Stimulated activated CD8-positive, alpha-beta memory T cell treated with anti-CD3 and anti-CD28 coated beads, Interleukin-15, amount 100 ng/mL, for 1 hour (primary cell): ENCODE measurements around the gene MRGPRG.

Experiments used
- DNase-seq: peaks from one replicate; pipeline ENCODE4 v3.0.0-alpha.2; 2020; ENCODE audit warnings: low read depth

The MRGPRG gene

GRCh38 chr11:3207526-3208189 is 11.0 kb downstream of the MRGPRG start:
- no peak for DNase-seq

- no peak for DNase-seq
These were observed 11.8 kb downstream of the MRGPRG start for GRCh38 chr11:3206922-3207204.

GRCh38 chr11:3206156-3206921 is 12.3 kb downstream of the MRGPRG start:
- no peak for DNase-seq

- DNase-seq = no peak
These were observed 13.1 kb downstream of the MRGPRG start for GRCh38 chr11:3205261-3206155.

GRCh38 chr11:3204141-3205015 is 14.2 kb downstream of the MRGPRG start:
- no peak for DNase-seq

GRCh38 chr11:3203221-3204043 is 15.2 kb downstream of the MRGPRG start:
- DNase-seq = no peak

GRCh38 chr11:3202759-3203158 is 15.9 kb downstream of the MRGPRG start:
- no peak for DNase-seq

- DNase-seq = no peak
These were observed 16.3 kb downstream of the MRGPRG start for GRCh38 chr11:3202305-3202704.

- DNase-seq = no peak
These were observed 16.9 kb downstream of the MRGPRG start for GRCh38 chr11:3201677-3202181.

GRCh38 chr11:3201112-3201581 is 17.5 kb downstream of the MRGPRG start:
- DNase-seq = no peak

GRCh38 chr11:3200388-3201111 is 18.1 kb downstream of the MRGPRG start:
- DNase-seq = no peak

- DNase-seq = no peak
These were observed 18.9 kb downstream of the MRGPRG start for GRCh38 chr11:3199537-3200295.

GRCh38 chr11:3198815-3199214 is 19.8 kb downstream of the MRGPRG start:
- DNase-seq = no peak

GRCh38 chr11:3197878-3198528 is 20.6 kb downstream of the MRGPRG start:
- no peak for DNase-seq

GRCh38 chr11:3197044-3197695 is 21.4 kb downstream of the MRGPRG start:
- no peak for DNase-seq

- DNase-seq = no peak
These were observed 22.2 kb downstream of the MRGPRG start for GRCh38 chr11:3196161-3197043.
